CD4-positive, alpha-beta T cell treated with Interleukin-6 for 4 hours (primary cell): ENCODE results near the gene ATG7.
"Not testable (repeated sequence)": the region's sequence is repeated elsewhere in the genome, so short reads cannot be mapped to it uniquely, and the experiment has no call there.

Experiments
- DNase-seq: peaks from one replicate; pipeline ENCODE4 v3.0.0-alpha.2; 2020; ENCODE audit warnings: mixed read lengths

ATG7 gene

GRCh38 chr3:11435440-11436165 is 163.4 kb downstream of the ATG7 start:
- no peak for DNase-seq

GRCh38 chr3:11436775-11437174 is 164.6 kb downstream of the ATG7 start:
- no peak for DNase-seq

- DNase-seq = no peak
These were observed 165.3 kb downstream of the ATG7 start for GRCh38 chr3:11437506-11437905.

GRCh38 chr3:11438646-11439045 is 166.4 kb downstream of the ATG7 start:
- DNase-seq = no peak

GRCh38 chr3:11441346-11441745 is 169.1 kb downstream of the ATG7 start:
- not testable (repeated sequence) for DNase-seq

GRCh38 chr3:11444404-11444803 is 172.2 kb downstream of the ATG7 start:
- DNase-seq = no peak

GRCh38 chr3:11445193-11445592 is 173.0 kb downstream of the ATG7 start:
- DNase-seq = not testable (repeated sequence)

- no peak for DNase-seq
These were observed 173.7 kb downstream of the ATG7 start for GRCh38 chr3:11445883-11446282.

GRCh38 chr3:11447584-11448200 is 175.5 kb downstream of the ATG7 start:
- DNase-seq = no peak

GRCh38 chr3:11450015-11450414 is 177.8 kb downstream of the ATG7 start:
- DNase-seq = no peak

GRCh38 chr3:11452312-11452711 is 180.1 kb downstream of the ATG7 start:
- no peak for DNase-seq

- no peak for DNase-seq
These were observed 181.0 kb downstream of the ATG7 start for GRCh38 chr3:11452885-11453847.

- DNase-seq = no peak
These were observed 183.8 kb downstream of the ATG7 start for GRCh38 chr3:11455956-11456355.

GRCh38 chr3:11457135-11457534 is 184.9 kb downstream of the ATG7 start:
- no peak for DNase-seq

GRCh38 chr3:11459186-11459824 is 187.1 kb downstream of the ATG7 start:
- no peak for DNase-seq

GRCh38 chr3:11461226-11461625 is 189.0 kb downstream of the ATG7 start:
- no peak for DNase-seq

GRCh38 chr3:11462673-11463072 is 190.5 kb downstream of the ATG7 start:
- not testable (repeated sequence) for DNase-seq

- DNase-seq = no peak
These were observed 191.4 kb downstream of the ATG7 start for GRCh38 chr3:11463591-11463990.

- DNase-seq = no peak
These were observed 192.2 kb downstream of the ATG7 start for GRCh38 chr3:11464356-11464755.

- no peak for DNase-seq
These were observed 193.8 kb downstream of the ATG7 start for GRCh38 chr3:11465744-11466616.

- DNase-seq = no peak
These were observed 195.7 kb downstream of the ATG7 start for GRCh38 chr3:11467875-11468274.
